GM18870 (cell line): ENCODE results near the gene PVALEF.
"Not testable (repeated sequence)": the region's sequence is repeated elsewhere in the genome, so short reads cannot be mapped to it uniquely, and the experiment has no call there.

Source experiments
- ATAC-seq: cut with Tn5 transposase; IDR thresholded peaks from one replicate; pipeline ENCODE4 v1.9.1; 2021; ENCODE audit warnings: moderate library complexity; ENCODE audit not compliant: unreplicated experiment

The PVALEF gene

DNA sequence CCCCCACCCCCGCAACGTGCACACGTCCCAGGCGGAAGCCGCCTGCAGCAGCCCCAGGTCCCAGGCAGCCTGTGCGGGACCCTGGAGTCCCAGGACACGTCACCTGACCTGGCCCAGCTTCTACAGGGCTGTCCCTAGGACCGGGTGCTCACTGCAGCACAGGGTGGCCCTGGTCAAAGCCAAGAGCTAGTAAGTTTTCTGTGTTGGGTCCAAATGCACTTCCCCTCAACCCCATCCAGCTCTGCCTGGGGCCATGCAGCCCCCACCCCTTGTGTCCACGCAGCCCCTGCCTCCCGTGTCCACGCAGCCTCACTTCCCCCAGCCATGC, 22.1 kb upstream of the PVALEF start:
- ATAC-seq: no peak

GRCh38 chr17:81143717-81144422, 21.4 kb upstream of the PVALEF start:
- ATAC-seq: no peak

GRCh38 chr17:81144423-81144781, 20.9 kb upstream of the PVALEF start:
- ATAC-seq: no peak

GRCh38 chr17:81146208-81146607, 19.1 kb upstream of the PVALEF start:
- ATAC-seq: not testable (repeated sequence)

DNA sequence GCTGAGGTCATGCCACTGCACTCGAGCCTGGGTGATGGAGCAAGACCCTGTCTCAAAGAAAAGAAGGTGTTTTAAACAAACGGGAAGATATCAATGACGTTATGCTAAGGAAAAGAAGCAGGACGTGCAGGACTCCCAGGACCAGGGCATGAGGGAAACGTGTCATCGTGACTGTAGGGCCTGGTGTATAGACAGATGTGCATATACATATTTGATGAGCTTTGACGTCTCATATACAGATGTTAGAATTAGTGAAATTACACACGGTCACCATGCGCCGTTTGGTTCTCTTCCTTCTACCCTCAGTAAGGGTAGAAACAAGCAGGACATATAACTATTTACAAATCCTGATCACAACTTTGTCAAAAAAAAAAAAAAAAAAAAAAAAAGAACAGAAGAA, 17.6 kb upstream of the PVALEF start:
- no peak for ATAC-seq

DNA sequence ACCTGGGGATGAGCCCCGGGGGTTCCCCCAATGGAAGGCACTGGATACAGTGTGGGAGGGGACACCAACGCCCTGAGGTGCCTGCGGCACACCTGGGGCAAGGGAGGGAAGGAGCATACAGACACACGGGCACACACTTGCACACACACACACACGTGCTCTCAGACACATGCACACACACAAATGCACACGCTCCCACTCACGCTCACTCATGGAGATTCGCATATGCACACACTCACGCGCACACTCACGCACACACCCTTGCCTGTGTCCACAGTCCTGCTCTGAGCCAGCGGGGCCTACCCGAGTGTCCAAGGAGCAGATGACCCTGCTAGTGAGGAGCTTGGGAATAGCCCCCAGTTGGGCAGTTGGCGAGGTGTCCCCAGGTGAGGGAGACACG, 16.7 kb upstream of the PVALEF start:
- ATAC-seq: no peak

DNA sequence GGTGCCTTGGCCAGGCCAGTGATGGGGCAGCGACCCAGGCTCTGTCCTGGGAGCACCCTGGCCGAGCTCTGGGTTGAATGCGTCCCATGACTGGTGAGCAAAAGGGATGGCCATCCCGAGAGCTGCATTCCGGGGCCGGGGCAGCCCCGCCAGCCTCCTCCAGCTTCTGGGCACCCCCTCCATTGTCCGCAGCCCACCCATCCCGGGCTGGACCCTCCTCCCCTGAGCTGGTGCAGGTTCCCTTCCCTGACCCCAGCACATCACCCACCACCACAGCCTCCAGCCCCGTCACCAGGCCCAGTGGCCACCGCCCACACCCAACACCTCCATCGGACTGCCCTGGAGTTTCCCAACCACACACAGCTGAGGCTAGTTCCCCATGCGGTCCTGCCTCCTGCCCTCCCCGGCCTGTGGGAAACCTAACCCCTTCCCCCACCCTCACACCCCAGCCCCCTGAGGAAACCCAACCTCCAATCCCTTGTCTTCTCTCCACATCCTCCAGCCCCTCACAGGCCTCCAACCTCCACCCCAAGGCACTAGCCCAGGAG, 16.2 kb upstream of the PVALEF start:
- no peak for ATAC-seq

GRCh38 chr17:81150377-81151077, 14.8 kb upstream of the PVALEF start:
- ATAC-seq: no peak

DNA sequence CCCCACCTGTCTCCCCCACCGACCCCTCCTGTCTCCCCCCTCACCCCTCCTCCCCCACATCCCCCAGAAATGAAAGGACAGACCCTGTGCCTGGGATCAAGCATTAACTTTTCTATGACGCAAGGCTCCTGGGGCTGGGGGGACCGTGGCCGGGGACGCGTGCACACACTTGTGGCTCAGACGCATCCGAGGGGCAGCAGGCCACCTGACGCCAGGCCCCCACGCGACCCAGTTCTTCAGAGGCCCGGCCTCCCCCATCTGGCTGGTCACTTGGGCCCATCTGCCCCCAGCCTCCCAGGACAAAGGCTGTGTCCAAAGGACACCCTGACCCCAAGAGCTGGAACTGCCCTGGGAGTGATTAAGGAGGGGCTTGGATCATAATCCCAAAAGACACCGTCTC, 14.0 kb upstream of the PVALEF start:
- no peak for ATAC-seq

DNA sequence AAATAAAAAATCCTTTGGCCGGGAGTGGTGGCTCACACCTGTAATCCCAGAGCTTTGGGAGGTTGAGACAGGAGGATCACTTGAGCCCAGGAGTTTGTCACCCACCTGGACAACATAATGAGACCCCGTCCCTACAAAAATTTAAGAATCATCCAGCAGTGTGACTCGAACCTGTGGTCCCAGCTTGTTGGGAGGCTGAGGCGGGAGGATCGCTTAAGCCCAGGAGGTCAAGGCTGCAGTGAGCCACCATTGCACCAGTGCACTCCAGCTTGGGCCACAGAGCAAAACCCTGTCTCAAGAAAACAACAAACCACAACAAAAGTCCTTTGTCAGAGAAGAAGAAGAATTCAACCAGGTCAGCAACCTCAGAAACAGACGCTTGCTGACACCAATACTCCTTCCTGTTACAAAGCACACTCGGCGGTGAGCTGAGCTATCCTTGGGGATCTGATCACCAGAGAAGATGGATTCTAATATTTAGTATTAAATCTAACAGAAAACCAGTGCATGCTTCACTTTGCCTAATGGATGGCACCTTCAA, 12.9 kb upstream of the PVALEF start:
- no peak for ATAC-seq

GRCh38 chr17:81153340-81153803, 11.9 kb upstream of the PVALEF start:
- ATAC-seq: no peak

- not testable (repeated sequence) for ATAC-seq
Measured at GRCh38 chr17:81154016-81154415, 11.3 kb upstream of the PVALEF start.

DNA sequence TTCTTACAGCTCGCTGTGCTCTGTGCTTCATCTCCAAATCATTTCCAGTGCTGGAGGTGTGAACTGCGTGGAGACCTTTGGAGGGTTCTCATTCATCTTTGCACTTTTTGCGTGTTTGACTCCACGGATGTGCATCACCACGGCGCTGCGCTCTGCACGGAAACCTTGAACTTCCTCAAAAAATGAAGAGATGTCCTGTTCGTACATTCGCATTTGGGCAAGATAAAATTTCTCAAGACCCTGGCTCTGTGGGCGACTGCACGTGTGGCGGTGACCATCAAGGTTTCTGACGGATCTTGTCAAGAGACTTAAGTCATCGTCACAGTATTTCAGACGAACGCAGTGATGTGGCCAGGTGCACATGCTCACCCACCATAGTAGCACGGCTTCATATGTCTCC, 10.3 kb upstream of the PVALEF start:
- no peak for ATAC-seq

- ATAC-seq: no peak
Measured at GRCh38 chr17:81156866-81157805, 8.2 kb upstream of the PVALEF start.

DNA sequence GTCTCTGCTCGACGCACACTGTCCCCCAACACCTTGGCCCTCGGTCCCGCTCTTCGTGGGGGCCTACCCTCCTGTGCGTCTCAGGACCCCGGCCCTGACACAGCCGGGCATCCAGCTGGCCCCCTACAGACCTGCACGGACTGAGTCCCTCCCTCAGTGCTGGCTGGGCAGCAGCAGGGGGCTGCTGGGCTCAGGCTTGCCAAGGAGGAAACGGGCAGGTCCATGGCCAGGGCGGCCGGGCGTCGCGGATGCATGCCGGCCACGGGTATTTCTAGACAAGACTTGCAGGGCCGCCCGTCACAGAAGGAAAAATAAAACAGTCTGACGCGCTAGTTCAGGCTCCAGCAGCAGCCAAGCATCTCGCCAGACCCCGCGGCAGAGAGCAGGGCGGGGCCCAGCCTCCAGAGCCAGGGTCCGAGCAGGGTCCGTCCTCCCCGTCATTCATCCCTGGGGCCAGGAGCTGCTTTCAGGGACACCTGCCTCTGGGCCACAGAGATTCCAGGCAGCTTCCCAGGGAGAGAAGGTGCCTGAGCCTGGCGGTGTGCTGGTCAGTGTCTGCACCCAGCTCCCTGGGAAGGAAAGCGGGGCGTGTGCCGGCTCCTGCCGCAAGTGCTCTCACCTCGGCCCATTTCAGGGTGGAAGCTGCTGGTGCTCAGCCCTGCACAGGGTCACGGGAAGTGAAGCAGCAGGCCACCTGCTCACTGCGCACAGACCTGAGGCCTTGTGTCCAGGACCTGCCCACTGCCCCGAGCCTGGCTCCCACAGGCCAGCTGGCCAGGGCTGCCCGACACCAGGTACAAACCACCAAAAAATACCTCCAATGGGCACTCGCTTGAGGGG, 7.2 kb upstream of the PVALEF start:
- no peak for ATAC-seq

DNA sequence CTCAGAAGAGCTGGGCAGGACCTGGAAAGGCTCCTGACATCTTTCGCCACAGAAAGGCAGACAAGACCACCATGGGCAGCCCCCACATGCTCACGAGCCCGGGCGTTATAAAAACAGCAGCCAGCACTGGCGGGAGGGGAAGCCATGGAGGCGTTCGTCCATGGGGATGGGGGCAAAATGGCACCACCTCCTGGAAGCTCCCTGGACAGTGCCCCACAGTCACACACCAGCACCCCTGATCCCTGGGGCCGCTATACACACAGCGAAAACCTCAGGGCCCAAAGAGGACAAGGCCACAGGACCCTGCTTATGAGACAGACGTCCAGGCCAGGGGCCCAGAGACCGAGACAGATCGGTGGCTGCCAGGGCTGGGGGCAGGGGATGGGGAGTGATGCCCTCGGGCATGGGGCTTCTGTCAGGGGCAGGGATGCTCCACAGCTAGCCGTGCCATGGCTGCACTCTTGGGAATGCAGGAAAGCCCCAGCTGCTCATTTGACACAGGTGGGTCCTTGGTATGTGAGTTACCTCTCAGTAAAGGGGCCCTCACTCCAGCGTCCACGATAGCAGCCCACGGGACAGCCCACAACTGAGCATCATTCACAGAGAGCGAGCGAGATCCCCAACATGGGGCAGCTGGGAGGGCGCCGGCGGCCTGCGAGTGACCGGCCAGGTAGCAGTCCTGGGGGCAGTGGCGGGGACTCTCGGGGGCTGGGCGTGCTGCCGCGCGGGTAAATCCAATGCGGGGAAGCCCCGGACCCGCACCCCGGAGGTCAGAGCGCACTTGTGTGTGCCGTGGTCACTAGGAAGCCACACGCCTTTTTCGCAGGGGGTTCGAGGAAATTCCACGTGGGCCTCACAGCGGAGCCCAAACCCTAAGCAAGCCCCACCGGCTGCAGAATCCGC, 6.4 kb upstream of the PVALEF start:
- no peak for ATAC-seq

GRCh38 chr17:81159611-81160265, 5.6 kb upstream of the PVALEF start:
- no peak for ATAC-seq

DNA sequence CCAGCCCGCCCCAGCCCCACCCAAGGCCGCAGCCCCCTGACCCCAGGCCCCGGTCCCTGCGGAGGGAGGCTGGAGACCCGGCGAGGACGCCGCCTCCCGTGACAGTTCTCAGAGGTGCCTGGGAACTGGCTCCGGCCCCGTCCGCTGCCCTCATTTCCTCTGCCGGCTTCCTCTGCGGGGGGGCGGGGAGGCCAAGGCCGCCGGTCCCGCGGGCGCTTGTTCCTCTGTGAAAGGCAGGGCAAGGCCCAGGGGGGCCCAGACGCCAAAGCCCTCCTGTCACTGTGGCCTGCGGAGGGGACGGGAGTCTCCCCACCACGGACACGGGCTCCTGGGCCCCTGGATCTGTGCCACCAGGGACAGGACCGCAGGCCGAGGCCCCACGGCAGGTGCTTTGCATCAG, 5.0 kb upstream of the PVALEF start:
- ATAC-seq: no peak
